Measurements from ENCODE around the gene KRT75. TPM values are rescaled to one million over a fixed set of nuclear protein-coding genes. Genes with fewer than 3 reads are reported as not detected.

KRT75 gene
- total RNA-seq, 1 experiment from 2014 or later = not detected

GRCh38 chr12:52436828-52437474 lies 2.8 kb upstream of the KRT75 start:
- Histone ChIP-seq H3K27me3 (replicated peaks; ENCODE audit: insufficient read depth, low read depth, low read length, poor library complexity) (peaks cover 9% of the 10 kb centered on the region), H3K36me3 (ENCODE audit: insufficient read depth, low read length, poor library complexity, severe bottlenecking) (no peaks in the 10 kb centered on the region), H3K27ac (ENCODE audit: low read depth, low read length, poor library complexity, severe bottlenecking) (no peak overlapping the region), H3K4me3 (ENCODE audit: low read depth, low read length, poor library complexity, severe bottlenecking) (no peak overlapping the region), H3K4me1 (ENCODE audit: insufficient read depth, low read length, poor library complexity, severe bottlenecking) (no peaks in the 10 kb centered on the region), H3K9me3 (ENCODE audit: low read depth, low read length, poor library complexity, severe bottlenecking) (no peaks in the 10 kb centered on the region)
- intact Hi-C loops (cut with micrococcal nuclease; ENCODE audit: unreplicated experiment) = no loop called here
- CTCF ChIA-PET = no interaction called here
- no TSS peak for BruUV-seq (replicated peaks)
- no peak for TF ChIP-seq EZH2 (IDR thresholded peaks at IDR 0.05; ENCODE audit: borderline replicate concordance, low read depth, low read length, poor library complexity, severe bottlenecking)
- DNase-seq (ENCODE audit: low spot score) = no peak
- POLR2A ChIA-PET (ENCODE audit: low non-redundant PET) = no interaction called here

DNA sequence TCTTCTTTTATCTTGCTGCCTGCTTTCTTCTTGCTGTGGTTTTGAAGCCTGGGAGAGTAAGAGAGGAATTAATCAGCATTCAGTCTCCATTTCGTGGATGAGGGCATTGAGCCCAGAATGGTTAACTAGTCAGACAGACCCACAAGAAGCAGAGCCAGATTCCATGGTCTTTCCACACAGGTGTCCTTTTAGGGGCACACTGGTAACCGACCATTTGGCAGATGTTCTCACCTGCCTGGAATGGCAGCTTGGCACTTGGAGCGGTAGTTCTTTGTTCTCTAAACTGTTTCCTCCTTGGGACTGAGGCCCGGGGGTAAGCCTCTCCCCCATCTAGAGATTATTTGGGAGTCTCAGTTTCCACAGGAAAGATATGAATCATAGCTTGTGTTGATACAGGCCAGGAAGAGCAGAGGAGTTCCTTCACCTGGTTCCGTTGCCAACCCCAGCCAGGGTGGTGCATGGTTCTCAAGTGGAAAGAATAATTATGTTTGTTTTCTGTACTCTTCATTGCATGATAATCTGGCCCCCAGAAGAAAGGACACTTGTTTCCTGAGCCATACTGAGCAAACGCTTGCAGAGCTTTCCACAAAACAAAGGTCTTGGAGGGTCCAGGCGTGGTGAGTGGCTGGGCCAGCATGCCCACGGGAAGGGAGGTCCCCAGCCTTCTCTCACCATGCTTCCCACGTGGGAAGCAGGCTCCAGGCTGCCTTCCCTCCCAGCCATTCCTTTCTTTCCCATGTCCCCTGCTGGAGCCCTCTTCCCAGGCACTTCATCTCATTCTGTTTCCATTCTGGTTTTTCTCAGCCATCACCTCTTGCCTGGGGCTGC lies 2.0 kb upstream of the KRT75 start:
- intact Hi-C loops (cut with micrococcal nuclease; ENCODE audit: unreplicated experiment) = no loop called here
- Histone ChIP-seq H3K27ac (ENCODE audit: low read depth, low read length, poor library complexity, severe bottlenecking) (no peak overlapping the region), H3K9me3 (ENCODE audit: low read depth, low read length, poor library complexity, severe bottlenecking) (no peaks in the 10 kb centered on the region), H3K27me3 (replicated peaks; ENCODE audit: insufficient read depth, low read depth, low read length, poor library complexity) (peaks cover 16% of the 10 kb centered on the region), H3K4me1 (ENCODE audit: insufficient read depth, low read length, poor library complexity, severe bottlenecking) (no peaks in the 10 kb centered on the region), H3K36me3 (ENCODE audit: insufficient read depth, low read length, poor library complexity, severe bottlenecking) (no peaks in the 10 kb centered on the region), H3K4me3 (ENCODE audit: low read depth, low read length, poor library complexity, severe bottlenecking) (no peak overlapping the region)
- ChIA-PET POLR2A (ENCODE audit: low non-redundant PET) (no interaction called here), CTCF (no interaction called here)
- DNase-seq (ENCODE audit: low spot score) = no peak
- BruUV-seq (replicated peaks) = no TSS peak
- TF ChIP-seq, protein P1, sequence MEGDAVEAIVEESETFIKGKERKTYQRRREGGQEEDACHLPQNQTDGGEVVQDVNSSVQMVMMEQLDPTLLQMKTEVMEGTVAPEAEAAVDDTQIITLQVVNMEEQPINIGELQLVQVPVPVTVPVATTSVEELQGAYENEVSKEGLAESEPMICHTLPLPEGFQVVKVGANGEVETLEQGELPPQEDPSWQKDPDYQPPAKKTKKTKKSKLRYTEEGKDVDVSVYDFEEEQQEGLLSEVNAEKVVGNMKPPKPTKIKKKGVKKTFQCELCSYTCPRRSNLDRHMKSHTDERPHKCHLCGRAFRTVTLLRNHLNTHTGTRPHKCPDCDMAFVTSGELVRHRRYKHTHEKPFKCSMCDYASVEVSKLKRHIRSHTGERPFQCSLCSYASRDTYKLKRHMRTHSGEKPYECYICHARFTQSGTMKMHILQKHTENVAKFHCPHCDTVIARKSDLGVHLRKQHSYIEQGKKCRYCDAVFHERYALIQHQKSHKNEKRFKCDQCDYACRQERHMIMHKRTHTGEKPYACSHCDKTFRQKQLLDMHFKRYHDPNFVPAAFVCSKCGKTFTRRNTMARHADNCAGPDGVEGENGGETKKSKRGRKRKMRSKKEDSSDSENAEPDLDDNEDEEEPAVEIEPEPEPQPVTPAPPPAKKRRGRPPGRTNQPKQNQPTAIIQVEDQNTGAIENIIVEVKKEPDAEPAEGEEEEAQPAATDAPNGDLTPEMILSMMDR (conservative IDR thresholded peaks at IDR 0.05; ENCODE audit: low read depth, low read length) = no peak
- no peak for TF ChIP-seq EZH2 (IDR thresholded peaks at IDR 0.05; ENCODE audit: borderline replicate concordance, low read depth, low read length, poor library complexity, severe bottlenecking)

DNA sequence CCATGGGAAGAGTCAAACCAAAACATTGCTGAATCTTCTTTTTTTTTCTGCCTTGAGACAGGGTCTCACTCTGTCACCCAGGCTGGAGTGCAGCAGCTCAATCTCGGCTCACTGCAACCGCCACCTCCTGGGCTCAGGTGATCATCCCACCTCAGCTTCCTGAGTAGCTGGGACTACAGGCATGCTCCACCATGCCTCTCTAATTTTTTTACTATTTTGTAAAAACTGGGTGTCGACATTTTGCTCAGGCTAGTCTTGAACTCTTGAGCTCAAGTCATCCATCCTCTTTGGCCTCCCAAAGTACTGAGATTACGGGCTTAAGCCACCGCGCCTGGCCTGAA lies 1.5 kb upstream of the KRT75 start:
- CTCF ChIA-PET = no interaction called here
- no peaks in the 10 kb centered on the region for H3K36me3 ChIP-seq (ENCODE audit: insufficient read depth, low read length, poor library complexity, severe bottlenecking)
- TF ChIP-seq, protein P1 (conservative IDR thresholded peaks at IDR 0.05; ENCODE audit: low read depth, low read length) = no peak
- TF ChIP-seq EZH2 (IDR thresholded peaks at IDR 0.05; ENCODE audit: borderline replicate concordance, low read depth, low read length, poor library complexity, severe bottlenecking) = no peak
- H3K27ac ChIP-seq (ENCODE audit: low read depth, low read length, poor library complexity, severe bottlenecking) = no peak overlapping the region
- peaks cover 22% of the 10 kb centered on the region for H3K27me3 ChIP-seq (replicated peaks; ENCODE audit: insufficient read depth, low read depth, low read length, poor library complexity)
- no peak for DNase-seq (ENCODE audit: low spot score)
- no peaks in the 10 kb centered on the region for H3K9me3 ChIP-seq (ENCODE audit: low read depth, low read length, poor library complexity, severe bottlenecking)
- H3K4me1 ChIP-seq (ENCODE audit: insufficient read depth, low read length, poor library complexity, severe bottlenecking) = no peaks in the 10 kb centered on the region
- POLR2A ChIA-PET (ENCODE audit: low non-redundant PET) = no interaction called here
- intact Hi-C loops (cut with micrococcal nuclease; ENCODE audit: unreplicated experiment) = no loop called here
- no TSS peak for BruUV-seq (replicated peaks)
- no peak overlapping the region for H3K4me3 ChIP-seq (ENCODE audit: low read depth, low read length, poor library complexity, severe bottlenecking)

All from A673 (cell line).